Panc1 (cell line): ENCODE measurements around the gene ERRFI1. TPM values are rescaled to one million over a fixed set of nuclear protein-coding genes. Genes with fewer than 3 reads are reported as not detected.

Experiments used
- ATAC-seq: fragments of 200-7000 bp; cut with Tn5 transposase; 2 replicates; pipeline ENCODE4 v1.9.1; 2020; ENCODE audit warnings: mild to moderate bottlenecking, moderate library complexity
- BruUV-seq: library from RNA; stranded (reverse); fragments of 400-500 nt; replicated peaks from 2 replicates; lab custom pipeline; 2021; lab: Mats Ljungman, UMichigan
- CTCF ChIA-PET: fragments of 300-600 bp; sonication (Branson Sonifier 250); formaldehyde crosslinking; loops from one replicate; lab custom pipeline; 2022; ENCODE audit warnings: antibody characterized with exemption; lab: Charles Lee
- POLR2A ChIA-PET: fragments of 300-600 bp; sonication (Branson Sonifier 250); formaldehyde crosslinking; loops from one replicate; lab custom pipeline; 2022; ENCODE audit warnings: antibody characterized with exemption; lab: Charles Lee
- DNase-seq: peaks from one replicate; pipeline ENCODE4 v3.0.0-alpha.2; 2010; ENCODE audit warnings: low read depth, low spot score
- H3K27ac ChIP-seq: 2 replicates; pipeline ENCODE4 v1.5.1; 2011; ENCODE audit warnings: mild to moderate bottlenecking, low read length, inconsistent platforms
- H3K27me3 ChIP-seq: fragments of 200-500 bp; sonication (Bioruptor generic); 2 replicates; pipeline ENCODE4 v1.6.0; 2014; ENCODE audit warnings: low read length, inconsistent platforms; ENCODE audit not compliant: control insufficient read depth, insufficient read depth
- H3K36me3 ChIP-seq: fragments of 200-500 bp; sonication (Bioruptor generic); 2 replicates; pipeline ENCODE4 v1.5.1; 2014; ENCODE audit warnings: inconsistent platforms, mild to moderate bottlenecking, low read length, moderate library complexity; ENCODE audit not compliant: control insufficient read depth, insufficient read depth
- H3K4me1 ChIP-seq: 2 replicates; pipeline ENCODE4 v1.5.1; 2011; ENCODE audit warnings: inconsistent platforms, mild to moderate bottlenecking, low read length, moderate library complexity; ENCODE audit not compliant: control insufficient read depth, insufficient read depth
- H3K4me3 ChIP-seq, 2 experiments: 2 replicates each; pipeline ENCODE4 v1.5.1; 2011 to 2012; ENCODE audit warnings: low read depth in 2 of 2, low read length in 2 of 2, mild to moderate bottlenecking in 2 of 2, inconsistent platforms in 1 of 2, moderate library complexity in 1 of 2
- H3K9me3 ChIP-seq: fragments of 200-500 bp; sonication (Bioruptor generic); 2 replicates; pipeline ENCODE4 v1.5.1; 2014; ENCODE audit warnings: low read depth, mild to moderate bottlenecking, inconsistent platforms, low read length, moderate library complexity; ENCODE audit not compliant: control insufficient read depth, insufficient read depth
- CTCF ChIP-seq: fragments of 450-650 bp; IDR thresholded peaks from 2 replicates; pipeline ENCODE4 v1.5.1; 2017; ENCODE audit warnings: mild to moderate bottlenecking
- POLR2AphosphoS5 ChIP-seq: IDR thresholded peaks from 2 replicates; pipeline ENCODE4 v1.6.1; 2012; ENCODE audit warnings: mild to moderate bottlenecking, low read depth, low read length, moderate library complexity
- REST ChIP-seq, 2 experiments: IDR thresholded peaks; 2 replicates each; pipeline ENCODE4 v1.6.1; 2011 to 2012; ENCODE audit warnings: low read depth in 2 of 2, control low read depth in 1 of 2, low read length in 1 of 2, mild to moderate bottlenecking in 1 of 2, moderate library complexity in 1 of 2; ENCODE audit not compliant: insufficient read depth in 1 of 2
- SIN3A ChIP-seq: IDR thresholded peaks from 2 replicates; pipeline ENCODE4 v1.6.1; 2012; ENCODE audit warnings: low read depth, mild to moderate bottlenecking, low read length, moderate library complexity, borderline replicate concordance; ENCODE audit not compliant: insufficient read depth
- TCF7L2 ChIP-seq: IDR thresholded peaks from 2 replicates; pipeline ENCODE4 v1.6.1; 2011; ENCODE audit warnings: mild to moderate bottlenecking, low read depth, low read length, inconsistent platforms
- in situ Hi-C: cut with HindIII; loops from 2 replicates; pipeline ENCODE4 v1.10.0; 2016; ENCODE audit warnings: low sequenced_read_pairs, low pct_unique_long_range_greater_than_20kb
- intact Hi-C: fragments of 100-400 bp; cut with micrococcal nuclease; formaldehyde crosslinking; loops from one replicate; pipeline ENCODE4 v1.10.0; 2022; ENCODE audit not compliant: unreplicated experiment
- total RNA-seq: library from RNA; stranded (reverse); gene quantifications from one replicate; pipeline ENCODE4 v1.2.1, GENCODE V29; 2021; ENCODE audit not compliant: unreplicated experiment

The ERRFI1 gene
- total RNA-seq, 1 experiment from 2014 or later: 299 TPM

- ChIA-PET POLR2A (interaction anchor here (0.6 to 1.0 kb wide), 9 partner anchors 11 to 697 kb away, joined by 3 to 11 read pairs (median 5); partner anchors contain the start of gene SLC45A1), CTCF (interaction anchor here (0.6 kb wide), 1 partner anchor 12 kb away, joined by 5 read pairs; no protein-coding TSS in a partner anchor)
- H3K36me3 ChIP-seq: peaks cover 60% of the 10 kb centered on the region
- H3K9me3 ChIP-seq: no peaks in the 10 kb centered on the region
- peaks cover 90% of the 10 kb centered on the region for H3K4me1 ChIP-seq
- DNase-seq (no peak), ATAC-seq (0 out of 2 replicates have a peak, but pooled peaks have one; percentile 4)
- no peaks in the 10 kb centered on the region for H3K27me3 ChIP-seq
- H3K4me3 ChIP-seq: peak overlapping the region; percentile 45 to 99
- in situ Hi-C loops (no loop called here), intact Hi-C loops (no loop called here)
- TF ChIP-seq REST (IDR thresholded peaks at IDR 0.05; ENCODE audit: insufficient read depth in 1 of 2, low read depth in 2 of 2, low read length in 1 of 2) (no peak), POLR2AphosphoS5 (peak; percentile 74), TCF7L2 (no peak), CTCF (peak; percentile 29; the same call in 1 of the 2 replicates)
- peak overlapping the region; percentile 99 for H3K27ac ChIP-seq
- no TSS peak for BruUV-seq
These were observed 9.8 kb downstream of the ERRFI1 start for GRCh38 chr1:8016210-8016894.

- ChIA-PET CTCF (interaction anchor here (0.6 kb wide), 2 partner anchors 29 to 171 kb away, joined by 3 to 11 read pairs; no protein-coding TSS in a partner anchor), POLR2A (interaction anchor here (1.0 kb wide), 1 partner anchor 11 kb away, joined by 3 read pairs; no protein-coding TSS in a partner anchor)
- H3K27ac ChIP-seq: peak overlapping the region; percentile 99
- peak overlapping the region; percentile 45 to 99 for H3K4me3 ChIP-seq
- intact Hi-C loops (no loop called here), in situ Hi-C loops (no loop called here)
- TF ChIP-seq TCF7L2: no peak
- TF ChIP-seq POLR2AphosphoS5: 0 out of 2 replicates have a peak, but pooled peaks have one; percentile 19
- no peak for TF ChIP-seq SIN3A
- no peak for TF ChIP-seq CTCF
- H3K4me1 ChIP-seq: peaks cover 93% of the 10 kb centered on the region
- H3K36me3 ChIP-seq: peaks cover 59% of the 10 kb centered on the region
- no peaks in the 10 kb centered on the region for H3K9me3 ChIP-seq
- no peaks in the 10 kb centered on the region for H3K27me3 ChIP-seq
- DNase-seq (no peak), ATAC-seq (no peak)
- BruUV-seq: no TSS peak
These were observed 10.3 kb downstream of the ERRFI1 start for GRCh38 chr1:8015809-8016165.
